AG04449 (cell line): ENCODE data around the gene UTS2B.

Experiments used
- CTCF ChIA-PET: fragments of 350-600 bp; formaldehyde crosslinking; extraction: SDS; loops from one replicate; lab custom pipeline; 2021; ENCODE audit warnings: antibody characterized with exemption; lab: Yijun Ruan, JAX
- POLR2A ChIA-PET: fragments of 400-600, 350-600 bp; formaldehyde crosslinking; extraction: SDS; loops from one replicate; lab custom pipeline; 2020; ENCODE audit warnings: antibody characterized with exemption, inconsistent platforms; lab: Yijun Ruan, JAX
- DNase-seq: peaks from one replicate; pipeline ENCODE4 v3.0.0-alpha.2; 2010; ENCODE audit warnings: low read depth, low spot score
- H3K4me3 ChIP-seq: 2 replicates; pipeline ENCODE4 v1.5.1; 2011; ENCODE audit warnings: low read depth, mild to moderate bottlenecking, control low read depth, low read length
- TF ChIP-seq, protein P1 (sequence below): IDR thresholded peaks from one replicate; pipeline ENCODE4 v1.5.1; 2011; ENCODE audit warnings: mild to moderate bottlenecking, moderate library complexity, low read length, control low read depth, inconsistent platforms; ENCODE audit not compliant: insufficient read depth; ENCODE audit errors: missing control alignments

UTS2B gene

DNA sequence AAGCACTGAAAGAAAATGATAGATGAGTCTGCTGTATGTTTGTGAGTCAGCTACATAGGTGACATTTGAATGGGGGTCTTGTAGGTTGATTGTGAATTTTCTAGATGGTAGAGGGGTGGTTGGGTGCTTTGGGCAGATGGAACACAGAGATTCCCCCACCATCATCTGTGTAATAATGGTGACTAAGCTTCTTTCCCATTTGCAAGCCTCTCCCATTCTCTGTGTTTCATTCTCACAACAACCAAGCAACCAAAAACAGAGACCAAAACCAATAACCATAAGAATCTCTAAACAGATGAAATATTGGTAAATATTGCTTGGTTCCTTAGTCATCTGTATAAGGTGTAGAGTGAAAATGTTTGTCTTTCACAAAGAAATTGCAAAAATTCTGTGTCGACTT lies 17.8 kb upstream of the UTS2B start:
- ChIA-PET POLR2A (no interaction called here), CTCF (no interaction called here)
- TF ChIP-seq, protein P1, sequence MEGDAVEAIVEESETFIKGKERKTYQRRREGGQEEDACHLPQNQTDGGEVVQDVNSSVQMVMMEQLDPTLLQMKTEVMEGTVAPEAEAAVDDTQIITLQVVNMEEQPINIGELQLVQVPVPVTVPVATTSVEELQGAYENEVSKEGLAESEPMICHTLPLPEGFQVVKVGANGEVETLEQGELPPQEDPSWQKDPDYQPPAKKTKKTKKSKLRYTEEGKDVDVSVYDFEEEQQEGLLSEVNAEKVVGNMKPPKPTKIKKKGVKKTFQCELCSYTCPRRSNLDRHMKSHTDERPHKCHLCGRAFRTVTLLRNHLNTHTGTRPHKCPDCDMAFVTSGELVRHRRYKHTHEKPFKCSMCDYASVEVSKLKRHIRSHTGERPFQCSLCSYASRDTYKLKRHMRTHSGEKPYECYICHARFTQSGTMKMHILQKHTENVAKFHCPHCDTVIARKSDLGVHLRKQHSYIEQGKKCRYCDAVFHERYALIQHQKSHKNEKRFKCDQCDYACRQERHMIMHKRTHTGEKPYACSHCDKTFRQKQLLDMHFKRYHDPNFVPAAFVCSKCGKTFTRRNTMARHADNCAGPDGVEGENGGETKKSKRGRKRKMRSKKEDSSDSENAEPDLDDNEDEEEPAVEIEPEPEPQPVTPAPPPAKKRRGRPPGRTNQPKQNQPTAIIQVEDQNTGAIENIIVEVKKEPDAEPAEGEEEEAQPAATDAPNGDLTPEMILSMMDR, result no peak
- DNase-seq, result no peak
- no peak overlapping the region for H3K4me3 ChIP-seq

DNA sequence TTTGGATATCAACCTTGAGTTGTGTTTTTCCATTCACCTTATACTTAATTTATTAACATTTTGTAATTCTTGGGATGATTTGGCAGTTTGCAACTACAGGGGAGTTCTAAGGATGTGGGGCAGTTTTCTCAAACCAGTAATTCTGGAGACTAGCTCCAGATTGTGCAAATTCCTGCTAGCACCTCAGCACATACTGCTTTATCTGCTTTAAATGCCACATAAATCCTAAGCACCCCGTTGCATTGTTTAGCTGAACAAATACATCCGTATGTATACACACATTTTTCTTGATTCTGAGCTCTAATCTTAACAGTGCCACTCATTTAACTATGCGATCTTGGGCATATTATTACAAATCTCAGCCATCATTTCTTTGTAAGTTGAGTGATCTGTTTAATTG lies 16.9 kb upstream of the UTS2B start:
- CTCF ChIA-PET, result interaction anchor here (0.9 kb wide), 1 partner anchor 10 kb away, joined by 3 read pairs; no protein-coding TSS in a partner anchor
- DNase-seq, result no peak
- H3K4me3 ChIP-seq, result no peak overlapping the region
- TF ChIP-seq, protein P1, result no peak
- POLR2A ChIA-PET, result no interaction called here

DNA sequence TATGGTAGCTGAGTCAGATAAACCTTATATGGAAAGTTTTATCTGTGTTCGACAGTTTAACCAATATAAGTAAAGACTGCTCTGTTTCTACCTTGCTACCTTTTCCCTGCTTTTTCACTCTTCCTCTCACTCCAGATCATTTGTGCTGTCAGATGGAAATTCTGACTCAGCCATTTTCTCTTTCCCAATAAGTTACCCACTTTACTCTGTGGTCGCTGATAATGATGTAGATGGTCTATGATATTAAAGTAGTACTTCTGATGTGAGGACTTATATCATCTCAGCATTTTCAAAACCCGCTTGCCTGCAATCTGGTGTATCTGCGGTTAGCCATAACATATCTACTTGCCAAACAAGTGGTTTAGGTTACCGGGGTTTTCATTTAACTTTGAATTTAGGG lies 15.0 kb upstream of the UTS2B start:
- TF ChIP-seq, protein P1, result no peak
- no peak for DNase-seq
- ChIA-PET POLR2A (no interaction called here), CTCF (interaction anchor here (1.0 kb wide), 1 partner anchor 13 kb away, joined by 3 read pairs; no protein-coding TSS in a partner anchor)
- no peak overlapping the region for H3K4me3 ChIP-seq

DNA sequence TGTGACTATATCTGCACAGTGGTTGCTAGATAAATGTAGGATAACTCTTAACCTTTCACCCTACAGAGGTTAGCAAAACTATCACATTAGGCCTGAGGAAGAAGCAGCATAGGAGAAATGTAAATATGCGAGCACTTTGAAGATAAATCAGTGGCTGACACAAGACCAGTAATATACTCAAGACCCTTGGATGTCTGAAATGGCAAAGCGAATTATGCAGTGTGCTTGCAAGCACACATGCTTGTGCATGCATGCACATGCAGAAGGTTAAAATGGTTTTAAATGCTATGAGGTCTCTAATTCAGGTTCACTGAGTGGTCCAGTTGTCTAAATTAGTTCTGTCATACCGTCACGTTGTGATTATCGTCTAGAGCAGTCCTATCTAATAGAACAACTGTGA lies 13.6 kb upstream of the UTS2B start:
- H3K4me3 ChIP-seq, result no peak overlapping the region
- DNase-seq, result no peak
- ChIA-PET POLR2A (no interaction called here), CTCF (interaction anchor here (1.5 kb wide), 1 partner anchor 38 kb away, joined by 3 read pairs; no protein-coding TSS in a partner anchor)
- TF ChIP-seq, protein P1, result no peak

DNA sequence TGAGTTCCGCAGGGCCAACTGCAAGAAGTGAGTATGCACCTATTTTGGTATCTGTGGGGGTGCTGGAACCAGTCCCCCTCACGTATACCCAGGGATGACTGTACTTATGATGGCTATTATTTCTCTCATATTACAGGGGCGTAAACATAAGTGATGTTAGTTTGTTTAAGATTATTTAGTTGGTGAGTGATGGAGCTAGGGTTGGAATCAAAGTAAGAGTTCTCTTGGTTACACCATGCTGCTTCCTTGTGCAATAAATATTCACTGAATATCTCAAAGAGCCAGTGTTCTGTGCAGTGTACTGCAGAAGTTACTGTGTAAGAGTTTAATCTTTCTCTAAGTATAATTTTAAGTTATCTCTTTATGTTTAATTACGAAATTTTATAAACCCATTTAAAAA lies 12.8 kb upstream of the UTS2B start:
- H3K4me3 ChIP-seq, result no peak overlapping the region
- ChIA-PET CTCF (interaction anchor here (1.5 kb wide), 1 partner anchor 39 kb away, joined by 3 read pairs; no protein-coding TSS in a partner anchor), POLR2A (no interaction called here)
- TF ChIP-seq, protein P1, result no peak
- DNase-seq, result no peak

DNA sequence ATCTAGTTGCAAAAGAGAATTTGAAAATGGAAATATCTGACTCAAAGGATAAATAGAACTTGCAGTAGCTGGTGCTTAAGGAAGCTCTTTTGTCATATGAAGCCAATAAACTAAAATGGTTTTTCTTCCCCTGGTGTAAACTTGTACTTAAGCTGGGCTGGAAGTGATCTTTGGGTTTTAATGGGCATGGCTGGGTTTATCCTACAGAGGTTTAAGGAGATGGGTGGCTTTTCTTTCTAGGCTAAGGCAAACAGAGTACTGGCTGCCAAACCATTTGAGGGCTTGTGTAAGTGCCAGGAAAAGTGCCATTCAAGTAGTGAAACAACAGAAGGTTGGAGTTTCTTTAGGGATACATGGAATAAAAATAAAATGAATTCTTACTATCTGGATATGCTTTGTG lies 12.1 kb upstream of the UTS2B start:
- no peak for DNase-seq
- CTCF ChIA-PET, result interaction anchor here (1.3 to 1.5 kb wide), 2 partner anchors 9 to 40 kb away, joined by 3 read pairs; no protein-coding TSS in a partner anchor
- no peak overlapping the region for H3K4me3 ChIP-seq
- POLR2A ChIA-PET, result interaction anchor here (0.6 kb wide), 1 partner anchor 11 kb away, joined by 3 read pairs; no protein-coding TSS in a partner anchor
- TF ChIP-seq, protein P1, result no peak
